Osteocyte (in vitro differentiated cells): ENCODE data around the gene PRKG1. TPM values are rescaled to one million over a fixed set of nuclear protein-coding genes. Genes with fewer than 3 reads are reported as not detected.

ENCODE experiments used
- DNase-seq: peaks from one replicate; pipeline ENCODE4 v3.0.0; 2021; ENCODE audit warnings: mixed read lengths; ENCODE audit not compliant: unreplicated experiment; ENCODE audit errors: extremely low spot score
- H3K27ac Mint-ChIP-seq: one replicate; pipeline ENCODE4 v1.8.0; 2021; ENCODE audit warnings: mild to moderate bottlenecking, mixed read lengths; ENCODE audit not compliant: unreplicated experiment
- H3K27me3 Mint-ChIP-seq: one replicate; pipeline ENCODE4 v1.8.0; 2021; ENCODE audit warnings: mixed read lengths; ENCODE audit not compliant: unreplicated experiment
- H3K36me3 Mint-ChIP-seq: one replicate; pipeline ENCODE4 v1.8.0; 2021; ENCODE audit warnings: mixed read lengths; ENCODE audit not compliant: unreplicated experiment
- H3K4me1 Mint-ChIP-seq: one replicate; pipeline ENCODE4 v1.8.0; 2021; ENCODE audit warnings: mixed read lengths; ENCODE audit not compliant: unreplicated experiment
- H3K4me3 Mint-ChIP-seq: one replicate; pipeline ENCODE4 v1.8.0; 2021; ENCODE audit warnings: mild to moderate bottlenecking, moderate library complexity, mixed read lengths; ENCODE audit not compliant: unreplicated experiment
- H3K9me3 Mint-ChIP-seq: one replicate; pipeline ENCODE4 v1.8.0; 2021; ENCODE audit warnings: mixed read lengths; ENCODE audit not compliant: unreplicated experiment
- total RNA-seq: library from RNA; stranded (reverse); gene quantifications from 2 replicates; pipeline ENCODE4 v1.2.1, GENCODE V29; 2021
- TF ChIP-seq, protein P1 (sequence below): fragments of 200-600 bp; sonication (generic); IDR thresholded peaks from 2 replicates; pipeline ENCODE4 v1.5.0; 2021; ENCODE audit warnings: antibody characterized with exemption, mild to moderate bottlenecking, moderate library complexity

Gene PRKG1
- total RNA-seq, 1 donor from 2014 or later = 10.8 TPM

GRCh38 chr10:52105301-52105700 lies 1031.0 kb downstream of the PRKG1 start:
- no peaks in the 10 kb centered on the region for H3K4me1 Mint-ChIP-seq
- no peak overlapping the region for H3K27ac Mint-ChIP-seq
- TF ChIP-seq, protein P1, sequence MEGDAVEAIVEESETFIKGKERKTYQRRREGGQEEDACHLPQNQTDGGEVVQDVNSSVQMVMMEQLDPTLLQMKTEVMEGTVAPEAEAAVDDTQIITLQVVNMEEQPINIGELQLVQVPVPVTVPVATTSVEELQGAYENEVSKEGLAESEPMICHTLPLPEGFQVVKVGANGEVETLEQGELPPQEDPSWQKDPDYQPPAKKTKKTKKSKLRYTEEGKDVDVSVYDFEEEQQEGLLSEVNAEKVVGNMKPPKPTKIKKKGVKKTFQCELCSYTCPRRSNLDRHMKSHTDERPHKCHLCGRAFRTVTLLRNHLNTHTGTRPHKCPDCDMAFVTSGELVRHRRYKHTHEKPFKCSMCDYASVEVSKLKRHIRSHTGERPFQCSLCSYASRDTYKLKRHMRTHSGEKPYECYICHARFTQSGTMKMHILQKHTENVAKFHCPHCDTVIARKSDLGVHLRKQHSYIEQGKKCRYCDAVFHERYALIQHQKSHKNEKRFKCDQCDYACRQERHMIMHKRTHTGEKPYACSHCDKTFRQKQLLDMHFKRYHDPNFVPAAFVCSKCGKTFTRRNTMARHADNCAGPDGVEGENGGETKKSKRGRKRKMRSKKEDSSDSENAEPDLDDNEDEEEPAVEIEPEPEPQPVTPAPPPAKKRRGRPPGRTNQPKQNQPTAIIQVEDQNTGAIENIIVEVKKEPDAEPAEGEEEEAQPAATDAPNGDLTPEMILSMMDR = no peak
- H3K36me3 Mint-ChIP-seq = no peaks in the 10 kb centered on the region
- H3K27me3 Mint-ChIP-seq = no peaks in the 10 kb centered on the region
- H3K4me3 Mint-ChIP-seq = no peak overlapping the region
- no peak for DNase-seq
- no peaks in the 10 kb centered on the region for H3K9me3 Mint-ChIP-seq

GRCh38 chr10:52106011-52106410 lies 1031.7 kb downstream of the PRKG1 start:
- TF ChIP-seq, protein P1 = no peak
- no peak overlapping the region for H3K27ac Mint-ChIP-seq
- no peaks in the 10 kb centered on the region for H3K27me3 Mint-ChIP-seq
- H3K4me3 Mint-ChIP-seq = no peak overlapping the region
- no peaks in the 10 kb centered on the region for H3K4me1 Mint-ChIP-seq
- no peaks in the 10 kb centered on the region for H3K9me3 Mint-ChIP-seq
- H3K36me3 Mint-ChIP-seq = no peaks in the 10 kb centered on the region
- no peak for DNase-seq

GRCh38 chr10:52106899-52107298 lies 1032.6 kb downstream of the PRKG1 start:
- H3K9me3 Mint-ChIP-seq = no peaks in the 10 kb centered on the region
- TF ChIP-seq, protein P1 = no peak
- H3K4me1 Mint-ChIP-seq = no peaks in the 10 kb centered on the region
- H3K27me3 Mint-ChIP-seq = no peaks in the 10 kb centered on the region
- no peaks in the 10 kb centered on the region for H3K36me3 Mint-ChIP-seq
- H3K4me3 Mint-ChIP-seq = no peak overlapping the region
- no peak for DNase-seq
- no peak overlapping the region for H3K27ac Mint-ChIP-seq

DNA sequence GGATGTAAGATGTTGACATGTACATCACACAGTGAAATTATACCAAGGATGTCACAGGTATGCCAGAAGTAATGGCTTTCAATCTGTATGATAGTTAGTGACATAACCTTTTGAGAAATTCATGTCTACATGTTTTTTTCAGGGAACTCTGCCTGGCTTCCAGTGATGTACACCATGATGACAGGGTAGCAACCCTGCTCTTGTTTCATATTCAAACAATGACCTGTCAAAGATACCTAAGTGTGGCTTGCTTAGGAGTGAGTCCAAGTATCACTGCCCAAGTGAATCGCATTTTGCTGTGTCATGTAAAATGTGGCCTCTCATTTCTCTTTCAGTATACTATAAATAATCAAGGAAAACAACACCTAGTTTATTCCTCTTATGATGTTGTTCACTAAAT lies 1033.9 kb downstream of the PRKG1 start:
- H3K27ac Mint-ChIP-seq = no peak overlapping the region
- TF ChIP-seq, protein P1 = no peak
- no peaks in the 10 kb centered on the region for H3K9me3 Mint-ChIP-seq
- H3K36me3 Mint-ChIP-seq = no peaks in the 10 kb centered on the region
- DNase-seq = no peak
- H3K27me3 Mint-ChIP-seq = no peaks in the 10 kb centered on the region
- no peak overlapping the region for H3K4me3 Mint-ChIP-seq
- no peaks in the 10 kb centered on the region for H3K4me1 Mint-ChIP-seq

- H3K4me3 Mint-ChIP-seq = no peak overlapping the region
- H3K9me3 Mint-ChIP-seq = peaks cover 2% of the 10 kb centered on the region
- H3K27me3 Mint-ChIP-seq = no peaks in the 10 kb centered on the region
- no peaks in the 10 kb centered on the region for H3K36me3 Mint-ChIP-seq
- H3K4me1 Mint-ChIP-seq = no peaks in the 10 kb centered on the region
- no peak for DNase-seq
- H3K27ac Mint-ChIP-seq = no peak overlapping the region
- TF ChIP-seq, protein P1 = no peak
Observed at GRCh38 chr10:52110576-52110975, 1036.3 kb downstream of the PRKG1 start.
